Measurements from ENCODE around the gene PCBP3.
"Not testable (repeated sequence)": the region's sequence is repeated elsewhere in the genome, so short reads cannot be mapped to it uniquely, and the experiment has no call there.

PCBP3 gene

GRCh38 chr21:45952974-45953373 is 309.4 kb downstream of the PCBP3 start:
- DNase-seq, result no peak

DNA sequence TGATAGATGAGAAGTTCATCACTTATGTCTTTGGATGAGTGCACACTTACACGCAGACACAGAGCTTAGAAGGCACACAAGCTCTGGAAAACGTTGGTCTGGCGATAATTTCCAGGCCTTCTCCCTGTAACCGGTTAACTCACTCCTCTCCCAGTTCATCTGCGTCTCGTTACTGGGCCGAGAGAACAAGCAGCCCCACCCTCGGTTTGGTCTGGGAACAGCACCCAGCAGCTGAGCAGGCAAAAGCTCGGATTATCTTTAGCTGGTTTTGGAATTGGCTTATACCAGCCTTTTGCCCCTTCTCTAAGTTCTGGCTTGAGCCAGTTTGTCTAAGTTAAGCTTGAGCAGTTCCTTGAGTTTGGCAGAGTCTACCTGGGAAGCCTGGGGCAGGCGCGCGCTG is 310.7 kb downstream of the PCBP3 start:
- DNase-seq, result no peak

GRCh38 chr21:45954921-45955320 is 311.4 kb downstream of the PCBP3 start:
- DNase-seq, result no peak

DNA sequence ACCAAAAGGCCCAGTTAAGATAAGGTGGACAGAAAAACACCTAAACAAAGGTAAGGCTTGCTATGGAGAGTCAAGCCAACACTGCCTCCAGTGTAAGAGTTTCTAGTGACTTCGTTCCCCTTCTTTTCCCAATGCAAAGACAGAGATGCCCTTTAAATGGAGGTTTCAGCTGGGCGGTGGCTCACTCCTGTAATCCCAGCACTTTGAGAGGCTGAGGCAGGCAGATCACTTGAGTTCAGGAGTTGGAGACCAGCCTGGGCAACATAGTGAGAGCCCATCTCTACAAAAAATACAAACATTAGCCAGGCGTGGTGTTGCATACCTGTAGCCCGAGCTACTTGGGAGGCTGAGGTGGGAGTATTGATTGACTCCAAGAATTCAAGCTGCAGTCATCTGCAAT is 314.0 kb downstream of the PCBP3 start:
- no peak for DNase-seq

- DNase-seq, result no peak
Observed at GRCh38 chr21:45957981-45958600, 314.6 kb downstream of the PCBP3 start.

DNA sequence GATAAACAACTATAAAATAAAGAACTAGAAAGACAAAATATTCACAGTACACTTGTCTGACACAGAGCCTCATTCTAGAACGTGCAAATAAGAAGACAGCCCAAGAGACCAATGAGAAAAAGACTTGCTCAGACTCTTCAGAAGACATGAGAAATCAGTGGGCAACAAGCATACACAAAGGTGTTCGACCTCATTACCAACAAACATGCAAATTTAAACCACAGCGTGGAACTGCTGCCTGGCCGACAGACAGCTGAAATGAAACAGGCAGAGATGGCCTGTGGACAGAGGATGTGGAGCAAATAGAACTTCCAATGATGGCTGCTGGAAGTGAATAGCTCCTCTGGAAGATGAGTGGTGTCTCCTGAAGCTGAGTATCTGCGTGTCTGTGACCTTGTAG is 315.7 kb downstream of the PCBP3 start:
- no peak for DNase-seq

- no peak for DNase-seq
Observed at GRCh38 chr21:45959779-45960390, 316.4 kb downstream of the PCBP3 start.

DNA sequence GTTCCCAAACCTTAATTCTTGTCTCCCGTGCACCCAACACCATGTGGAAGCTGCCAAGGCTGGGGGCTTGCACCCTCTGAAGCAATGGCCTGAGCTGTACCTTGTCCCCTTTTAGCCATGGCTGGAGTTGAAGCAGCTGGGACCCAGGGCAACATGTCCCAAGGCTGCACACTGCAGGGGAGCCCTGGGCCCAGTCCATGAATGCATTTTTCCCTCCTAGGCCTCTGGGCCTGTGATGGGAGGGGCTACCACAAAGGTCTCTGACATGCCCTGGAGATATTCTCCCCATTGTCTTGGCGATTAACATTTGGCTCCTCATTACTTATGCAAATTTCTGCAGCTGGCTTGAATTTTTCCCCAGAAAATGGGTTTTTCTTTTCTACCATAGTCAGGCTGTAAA is 317.9 kb downstream of the PCBP3 start:
- DNase-seq, result not testable (repeated sequence)

DNA sequence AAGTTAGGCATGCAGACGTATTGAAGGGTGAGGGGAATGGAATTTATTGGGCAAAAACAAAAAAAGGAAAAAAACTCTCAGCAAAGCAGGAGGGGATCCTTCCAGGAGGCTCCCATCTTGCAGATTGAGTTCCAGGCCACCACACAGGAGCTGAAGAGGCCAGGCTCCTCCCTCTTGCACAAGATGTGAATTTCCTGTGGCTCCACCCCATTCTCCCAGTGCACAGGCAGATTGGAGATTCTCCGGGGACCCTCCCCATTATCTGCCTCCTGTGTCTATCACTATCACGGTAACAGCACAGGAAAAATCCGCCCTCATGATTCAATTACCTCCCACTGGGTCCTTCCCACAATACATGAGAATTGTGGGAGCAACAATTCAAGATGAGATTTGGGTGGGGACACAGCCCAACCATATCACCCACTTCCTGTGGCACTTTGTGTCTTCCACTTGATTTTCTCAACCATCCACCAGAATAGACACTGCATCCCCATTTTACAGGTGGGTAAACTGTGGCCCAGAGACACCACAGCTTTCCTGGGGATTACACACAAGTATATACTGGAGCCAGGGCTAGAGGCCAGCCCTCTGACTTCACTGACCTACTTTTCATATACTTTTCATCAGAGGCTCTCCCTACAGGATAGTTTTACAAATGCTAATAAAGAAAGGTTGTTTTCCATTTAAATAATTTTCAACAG is 319.2 kb downstream of the PCBP3 start:
- no peak for DNase-seq

DNA sequence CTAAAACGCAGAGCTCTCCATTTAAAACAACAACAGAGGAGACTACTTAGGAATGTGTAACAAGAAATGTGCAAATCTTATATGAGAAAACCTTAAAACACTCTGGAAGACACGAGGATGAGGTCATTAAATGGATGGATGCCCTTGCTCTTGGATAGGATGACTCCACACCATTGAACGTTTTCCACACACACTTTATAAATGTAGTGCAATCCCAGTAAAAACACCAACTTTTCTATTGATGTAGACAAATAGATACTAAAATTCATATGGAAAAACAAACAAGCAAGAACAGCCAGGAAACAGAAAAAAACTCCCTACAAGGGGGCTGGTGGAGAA is 319.7 kb downstream of the PCBP3 start:
- no peak for DNase-seq

- DNase-seq, result no peak
Observed at GRCh38 chr21:45964649-45965048, 321.1 kb downstream of the PCBP3 start.

DNA sequence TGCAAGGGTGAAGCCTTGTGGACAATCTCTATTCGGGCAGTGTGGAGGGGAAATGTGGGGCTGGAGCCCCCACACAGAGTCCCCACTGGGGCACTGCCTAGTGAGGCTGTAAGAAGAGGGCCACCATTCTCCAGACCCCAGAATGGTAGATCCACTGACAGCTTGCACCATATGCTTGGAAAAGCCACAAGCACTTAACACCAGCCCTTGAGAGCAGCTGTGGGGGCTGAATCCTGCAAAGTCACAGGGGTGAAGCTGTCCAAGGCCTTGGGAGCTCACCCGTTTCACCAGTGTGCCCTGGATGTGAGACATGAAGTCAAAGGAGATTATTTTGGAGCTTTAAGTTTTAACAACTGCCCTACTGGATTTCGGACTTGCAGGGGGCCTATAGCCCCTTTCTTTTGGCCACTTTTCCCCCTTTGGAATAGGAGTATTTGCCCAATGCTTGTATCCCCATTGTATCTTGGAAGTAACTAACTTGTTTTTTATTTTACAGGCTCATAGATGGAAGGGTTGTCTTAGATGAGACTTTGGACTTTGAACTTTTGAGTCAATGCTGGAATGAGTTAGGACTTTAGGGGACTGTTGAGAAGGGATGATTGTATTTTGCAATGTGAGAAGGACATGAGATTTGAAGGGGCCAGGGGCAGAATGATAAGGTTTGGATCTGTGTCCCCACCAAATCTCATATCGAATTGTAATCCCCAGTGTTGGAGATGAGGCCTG is 321.7 kb downstream of the PCBP3 start:
- DNase-seq, result no peak

DNA sequence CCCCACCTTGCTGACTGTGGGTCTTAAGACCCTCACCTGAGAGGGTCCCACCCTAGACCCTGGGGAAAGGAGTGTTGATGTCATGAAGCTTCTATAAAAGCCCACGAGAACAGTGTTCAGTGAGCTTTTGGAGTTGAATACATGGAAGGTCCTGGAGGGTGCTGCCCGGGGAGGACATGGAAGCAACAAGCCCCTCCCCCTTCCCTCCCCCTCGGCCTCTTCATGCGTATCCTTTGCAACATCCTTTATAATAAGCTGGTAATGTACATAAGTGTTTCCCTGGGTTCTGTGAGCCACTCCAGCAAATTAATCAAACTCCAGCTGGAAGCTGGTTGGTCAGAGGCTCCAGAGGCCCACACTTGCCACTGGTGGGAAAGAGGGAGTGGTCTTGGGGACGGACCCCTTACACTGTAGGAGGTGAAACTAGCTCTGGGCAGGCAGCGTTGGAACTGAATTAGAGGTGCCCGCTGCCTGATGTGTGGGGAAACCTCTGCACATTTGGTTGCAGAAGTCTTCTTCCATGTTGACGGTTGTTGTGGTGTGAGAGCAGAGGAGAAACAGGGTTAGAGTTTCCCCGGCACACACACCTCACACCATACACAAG is 323.4 kb downstream of the PCBP3 start:
- DNase-seq, result no peak

DNA sequence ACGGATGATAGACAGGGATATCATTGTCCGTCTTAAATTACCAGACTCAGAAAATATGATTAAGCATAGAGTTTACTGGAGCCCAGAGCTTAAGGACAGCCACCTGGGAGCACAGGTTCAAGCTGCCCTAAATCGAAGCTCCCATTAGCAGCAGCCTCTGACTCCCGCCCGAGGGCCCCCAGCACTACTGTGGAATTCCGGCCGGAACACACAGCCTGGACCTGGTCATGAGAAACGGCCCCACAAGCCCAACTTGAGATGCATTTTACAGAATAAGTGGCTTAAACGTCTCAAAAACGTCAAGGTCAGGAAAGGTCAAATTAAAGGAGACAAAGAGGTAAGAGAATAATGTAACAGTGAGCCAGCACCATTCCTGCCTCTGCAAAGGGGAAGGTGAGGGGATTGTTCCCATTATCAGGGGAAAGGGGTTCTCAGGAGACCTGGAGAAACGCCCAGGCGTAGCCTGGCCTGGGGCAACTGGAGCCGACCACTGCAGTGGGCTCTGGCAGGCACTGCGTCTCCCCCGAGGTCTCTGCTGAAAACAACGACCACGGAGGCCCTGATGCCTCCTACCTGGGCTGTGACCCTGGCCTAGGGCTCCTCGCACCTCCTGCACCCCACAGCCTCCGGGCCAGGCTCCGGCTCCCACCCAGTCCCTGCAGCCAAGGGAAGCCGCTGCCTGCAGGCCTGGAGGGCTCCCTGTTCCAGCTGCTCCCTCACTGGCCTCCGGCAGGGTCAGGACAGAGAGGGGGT is 326.6 kb downstream of the PCBP3 start:
- no peak for DNase-seq

GRCh38 chr21:45970674-45971615 is 327.4 kb downstream of the PCBP3 start:
- DNase-seq, result no peak

DNA sequence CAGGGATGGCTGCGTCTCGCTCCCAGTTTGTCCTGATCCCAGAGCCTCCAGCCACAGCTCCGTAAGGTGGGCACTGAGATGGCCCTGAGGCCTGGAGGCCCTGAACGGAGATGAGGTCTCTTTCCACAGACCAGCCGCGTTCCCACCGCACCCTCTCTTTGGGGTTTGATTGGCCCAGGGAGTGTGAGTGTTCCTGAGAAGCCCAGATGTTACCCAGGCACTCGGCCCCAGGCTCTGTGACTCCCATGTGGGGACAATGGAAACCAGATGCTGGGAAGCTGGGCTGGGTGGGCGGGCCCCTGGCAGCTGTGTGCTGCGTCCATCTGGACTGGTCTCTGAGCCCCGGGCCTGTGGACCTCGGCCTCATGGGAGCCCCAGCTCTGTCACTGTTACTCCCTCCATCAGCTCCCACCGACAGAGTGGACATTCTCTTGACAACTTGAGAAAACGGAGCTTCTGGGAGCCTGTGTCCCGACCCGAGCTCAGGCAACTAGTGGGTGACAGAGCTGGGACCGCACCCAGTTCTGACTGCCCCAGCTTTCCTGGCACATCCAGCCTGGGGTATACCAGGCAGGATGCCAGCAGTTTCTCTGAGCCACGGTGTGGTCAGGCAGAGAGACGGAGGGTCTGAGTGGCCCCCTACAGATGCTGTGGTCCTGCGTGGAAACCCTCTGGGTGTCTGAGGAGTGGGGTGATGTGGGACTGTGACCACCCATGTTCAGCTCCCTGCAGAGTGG is 328.3 kb downstream of the PCBP3 start:
- peak; percentile 49 for DNase-seq

- DNase-seq, result no peak
Observed at GRCh38 chr21:45972353-45972715, 328.8 kb downstream of the PCBP3 start.

GRCh38 chr21:45972716-45973474 is 329.4 kb downstream of the PCBP3 start:
- DNase-seq, result no peak

- DNase-seq, result peak; percentile 85
Observed at GRCh38 chr21:45973475-45974072, 330.0 kb downstream of the PCBP3 start.
